ENCODE results near the gene ZNF419. TPM values are rescaled to one million over a fixed set of nuclear protein-coding genes. Genes with fewer than 3 reads are reported as not detected.
A peak's percentile ranks its signal among the peaks of the same experiment; 100 is the strongest.
"Not testable (repeated sequence)": the region's sequence is repeated elsewhere in the genome, so short reads cannot be mapped to it uniquely, and the experiment has no call there.

The ZNF419 gene
- polyA plus RNA-seq (2012; rRNA removed), result 7.8 and 10.4 TPM in 2 replicates
- 5.8 and 6.0 TPM in 2 replicates for polyA plus RNA-seq (2012; cell fraction: cytosol; rRNA removed)
- polyA plus RNA-seq (2012; cell fraction: nucleus; rRNA removed), result 18.8 and 28.3 TPM in 2 replicates

- TF ChIP-seq GABPA (IDR thresholded peaks at IDR 0.05; ENCODE audit: low read depth) (peak; percentile 90), CHD2 (IDR thresholded peaks at IDR 0.05; ENCODE audit: low read length, partially characterized antibody) (peak; percentile 92), GATA2 (CRISPR knock-in tag; IDR thresholded peaks at IDR 0.05) (peak; percentile 29; the same call in 1 of the 2 replicates), RCOR1 (IDR thresholded peaks at IDR 0.05; ENCODE audit: low read length) (0 out of 2 replicates have a peak, but pooled peaks have one; percentile 6), POLR2AphosphoS5 (IDR thresholded peaks at IDR 0.05; ENCODE audit: low read depth, low read length) (peak; percentile 60; the same call in 1 of the 2 replicates), ELF1 (IDR thresholded peaks at IDR 0.05) (peak; percentile 100), IRF3 (IDR thresholded peaks at IDR 0.05; ENCODE audit: low read depth, low read length) (peak; percentile 61; the same call in 1 of the 2 replicates)
- WGBS (ENCODE audit: low lambda C conversion rate), result 1% methylated on average over 32 of the region's 69 CpGs
- POLR2A ChIA-PET, result not testable (repeated sequence)
Measured at GRCh38 chr19:57487477-57488298, at the start of gene ZNF419. ZNF419 (plus strand) TSS chr19:57487750; CDS start chr19:57487951, 201 bp downstream.

GRCh38 chr19:57437931-57438330, 49.6 kb upstream of the ZNF419 start:
- Histone ChIP-seq H3K27ac (ENCODE audit: low read depth in 2 of 2, low read length in 1 of 2) (no peak overlapping the region), H3K4me2 (0 out of 2 replicates have a peak overlapping the region, but pooled peaks have one; percentile 2)
- CTCF ChIA-PET, result interaction anchor here (0.7 kb wide), 1 partner anchor 32 kb away, joined by 3 read pairs; no protein-coding TSS in a partner anchor
- TF ChIP-seq EZH2phosphoT487 (IDR thresholded peaks at IDR 0.05; ENCODE audit: borderline replicate concordance, low read depth) (no peak), MAX (IDR thresholded peaks at IDR 0.05; ENCODE audit: low read depth) (no peak), SMC3 (IDR thresholded peaks at IDR 0.05; ENCODE audit: low read depth, low read length) (no peak), GABPA (IDR thresholded peaks at IDR 0.05; ENCODE audit: low read depth) (no peak), RFX5 (IDR thresholded peaks at IDR 0.05; ENCODE audit: low read length) (no peak), ZBTB33 (IDR thresholded peaks at IDR 0.05; ENCODE audit: borderline replicate concordance, low read depth) (no peak), GATA2 (CRISPR knock-in tag; IDR thresholded peaks at IDR 0.05) (no peak), RAD21 (IDR thresholded peaks at IDR 0.05; ENCODE audit: low read length) (no peak), TEAD4 (IDR thresholded peaks at IDR 0.05; ENCODE audit: borderline replicate concordance, insufficient read depth) (no peak), YY1 (IDR thresholded peaks at IDR 0.05; ENCODE audit: low read depth) (no peak), NFIC (IDR thresholded peaks at IDR 0.05; ENCODE audit: borderline replicate concordance) (no peak), CTCF (IDR thresholded peaks at IDR 0.05) (no peak)

More at GRCh38 chr19:57487477-57488298, at the start of gene ZNF419:
- H3K79me2 ChIP-seq (ENCODE audit: insufficient read depth); H3F3A ChIP-seq (replicated peaks; ENCODE audit: insufficient read depth); H3K9me3 ChIP-seq; H4K20me1 ChIP-seq (ENCODE audit: insufficient read depth); H3K27me3 ChIP-seq (ENCODE audit: insufficient read depth); H3K9me2 ChIP-seq; H3K4me1 ChIP-seq (ENCODE audit: control insufficient read depth in 1 of 2, insufficient read depth in 2 of 2, low read depth in 1 of 2, low read length in 1 of 2): not testable (repeated sequence)
- H2AFZ ChIP-seq (ENCODE audit: low read depth), result peak within 1 kb of the TSS; percentile 84
- CTCF ChIA-PET, result interaction anchor here (0.6 to 0.9 kb wide), 2 partner anchors 9 to 15 kb away, joined by 3 read pairs; no protein-coding TSS in a partner anchor
- peaks cover 16 to 27% of the 10 kb centered on the region in 2 experiments for H3K36me3 ChIP-seq (replicated peaks in 1 of 2; ENCODE audit: control insufficient read depth in 1 of 2, insufficient read depth in 2 of 2, low read length in 1 of 2)
- peak within 1 kb of the TSS; percentile 27 to 62; a peak in 1 of 4 replicates for H3K27ac ChIP-seq (ENCODE audit: low read depth in 2 of 2, low read length in 1 of 2)
- peak within 1 kb of the TSS; percentile 96 to 100 for H3K4me3 ChIP-seq (ENCODE audit: low read depth in 2 of 2, low read length in 1 of 2)
- H3K4me2 ChIP-seq, result peak within 1 kb of the TSS; percentile 82
- DNase-seq, result peak; percentile 92
- peak within 1 kb of the TSS; percentile 88 for H3K9ac ChIP-seq

More at GRCh38 chr19:57437931-57438330, 49.6 kb upstream of the ZNF419 start:
- H3K9me3 ChIP-seq, result no peaks in the 10 kb centered on the region
- H3K27me3 ChIP-seq (ENCODE audit: insufficient read depth), result no peaks in the 10 kb centered on the region
- POLR2A ChIA-PET, result no interaction called here
- no peak overlapping the region for H3K4me3 ChIP-seq (ENCODE audit: low read depth in 2 of 2, low read length in 1 of 2)
- peaks cover 0 to 6% of the 10 kb centered on the region in 2 experiments for H3K36me3 ChIP-seq (replicated peaks in 1 of 2; ENCODE audit: control insufficient read depth in 1 of 2, insufficient read depth in 2 of 2, low read length in 1 of 2)
- H3K9ac ChIP-seq, result no peak overlapping the region
- DNase-seq, result no peak
- H4K20me1 ChIP-seq (ENCODE audit: insufficient read depth), result no peaks in the 10 kb centered on the region
- H3F3A ChIP-seq (replicated peaks; ENCODE audit: insufficient read depth), result no peaks in the 10 kb centered on the region
- peaks cover 73% of the 10 kb centered on the region for H3K79me2 ChIP-seq (ENCODE audit: insufficient read depth)
- H3K9me2 ChIP-seq, result no peaks in the 10 kb centered on the region
- peaks cover 7 to 8% of the 10 kb centered on the region in 2 experiments; a peak in 3 of 4 replicates for H3K4me1 ChIP-seq (ENCODE audit: control insufficient read depth in 1 of 2, insufficient read depth in 2 of 2, low read depth in 1 of 2, low read length in 1 of 2)
- 95% methylated on average over 4 of the region's 4 CpGs for WGBS (ENCODE audit: low lambda C conversion rate)
- no peak overlapping the region for H2AFZ ChIP-seq (ENCODE audit: low read depth)

Data from SK-N-SH (cell line).